Kidney tubule cell (primary cell): ENCODE data around the gene ALPG.

Experiments
- DNase-seq: peaks from one replicate; pipeline ENCODE4 v3.0.0-alpha.2; 2018; ENCODE audit warnings: low spot score

ALPG gene

DNA sequence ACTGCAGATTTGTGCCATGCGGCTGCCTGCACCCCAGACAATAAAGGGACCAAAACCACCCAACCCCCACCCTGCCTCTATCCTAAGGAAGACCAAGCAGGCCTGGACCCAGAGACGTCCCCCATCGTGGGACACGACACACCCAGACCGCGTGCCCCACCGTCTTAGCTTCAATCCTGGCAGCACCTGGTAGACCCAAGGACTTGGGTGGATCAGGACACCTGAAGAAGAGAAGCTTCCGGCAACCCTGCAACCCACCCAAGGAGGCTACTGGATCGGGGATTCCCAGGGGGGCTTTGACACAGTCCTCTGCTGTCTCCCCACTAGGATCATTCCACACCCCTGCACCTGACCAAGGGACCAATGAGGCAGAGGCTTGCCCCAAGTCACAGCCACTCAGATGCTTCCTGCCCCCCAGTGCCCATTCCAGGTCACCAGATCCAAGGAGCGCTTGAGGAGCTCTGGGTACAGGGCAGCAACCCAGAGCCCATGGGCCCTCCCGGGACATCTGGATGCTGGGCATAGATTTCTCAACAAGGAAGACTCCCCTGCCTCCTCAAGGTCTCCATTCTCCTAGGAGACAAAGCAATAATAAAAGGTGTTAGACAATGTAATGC lies 52.9 kb downstream of the ALPG start:
- DNase-seq = no peak

DNA sequence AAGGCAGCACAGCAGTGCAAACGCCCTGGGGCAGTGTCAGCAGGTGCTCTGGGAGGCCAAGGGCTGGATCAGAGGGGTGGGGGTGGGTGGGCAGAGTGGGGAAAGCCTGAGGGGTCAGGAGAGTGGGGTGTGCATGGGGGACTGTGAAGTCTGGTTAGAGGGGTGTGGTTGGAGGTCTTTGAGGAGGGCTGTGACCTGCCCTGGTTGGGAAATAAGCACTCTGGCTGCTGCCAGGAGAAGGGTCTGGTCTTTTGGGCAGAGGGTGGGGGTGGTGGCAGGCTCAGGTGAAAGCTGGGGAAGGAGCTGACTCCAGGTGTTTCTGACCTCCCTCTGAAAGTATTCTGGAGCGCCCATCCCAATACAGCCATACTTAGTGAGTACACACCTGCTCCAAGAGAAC lies 53.5 kb downstream of the ALPG start:
- DNase-seq = no peak
